CD4-positive, alpha-beta T cell treated with Interleukin-6 at 100 ng/mL for 8 hours (primary cell): ENCODE data around the gene ETHE1.
A peak's percentile ranks its signal among the peaks of the same experiment; 100 is the strongest.

ENCODE experiments used
- DNase-seq: peaks from one replicate; pipeline ENCODE4 v3.0.0-alpha.2; 2020; ENCODE audit warnings: mixed read lengths, low spot score

The ETHE1 gene

DNA sequence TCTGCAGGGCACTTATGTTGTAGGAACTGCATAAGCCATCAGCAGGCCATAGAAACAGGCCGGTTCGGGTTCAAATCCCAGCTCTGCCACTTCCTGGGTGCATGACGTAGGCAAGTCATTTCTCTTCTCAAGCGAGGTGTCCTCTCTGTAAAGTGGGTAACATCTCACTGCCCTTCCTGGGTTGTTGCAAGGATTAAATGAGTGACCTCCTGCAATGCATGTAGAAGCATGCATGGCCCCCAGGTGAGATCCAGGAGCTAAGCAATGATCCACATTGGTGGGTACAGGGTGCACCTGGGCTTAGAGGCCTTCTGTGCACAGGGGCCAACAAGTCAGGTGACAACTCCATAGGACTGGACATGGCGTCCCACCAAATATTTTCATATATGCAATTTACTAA is 36.2 kb downstream of the ETHE1 start:
- no peak for DNase-seq

- DNase-seq: no peak
Observed at GRCh38 chr19:43489979-43490599, 36.9 kb downstream of the ETHE1 start.

DNA sequence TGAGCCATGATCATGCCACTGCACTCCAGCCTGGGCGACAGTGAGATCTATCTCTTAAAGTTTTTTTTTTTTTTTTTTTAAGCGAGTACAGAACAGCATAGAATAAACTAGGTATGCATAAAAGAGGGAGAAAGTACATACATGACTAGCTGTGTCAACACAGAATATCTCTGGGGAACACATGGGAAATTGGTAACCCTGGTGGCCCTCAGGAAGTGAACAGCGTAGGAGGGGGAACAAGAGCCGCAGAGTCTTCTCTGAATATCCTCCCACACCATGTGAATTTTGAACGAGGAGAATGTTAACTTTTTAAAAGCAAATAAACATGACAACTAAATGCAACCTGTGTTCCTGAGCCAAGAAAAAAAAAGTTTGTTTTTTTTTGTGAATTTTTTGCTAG is 37.7 kb downstream of the ETHE1 start:
- DNase-seq: no peak

- no peak for DNase-seq
Observed at GRCh38 chr19:43488179-43488578, 38.8 kb downstream of the ETHE1 start.

GRCh38 chr19:43486412-43486811 is 40.6 kb downstream of the ETHE1 start:
- no peak for DNase-seq

GRCh38 chr19:43485951-43486350 is 41.0 kb downstream of the ETHE1 start:
- DNase-seq: no peak

DNA sequence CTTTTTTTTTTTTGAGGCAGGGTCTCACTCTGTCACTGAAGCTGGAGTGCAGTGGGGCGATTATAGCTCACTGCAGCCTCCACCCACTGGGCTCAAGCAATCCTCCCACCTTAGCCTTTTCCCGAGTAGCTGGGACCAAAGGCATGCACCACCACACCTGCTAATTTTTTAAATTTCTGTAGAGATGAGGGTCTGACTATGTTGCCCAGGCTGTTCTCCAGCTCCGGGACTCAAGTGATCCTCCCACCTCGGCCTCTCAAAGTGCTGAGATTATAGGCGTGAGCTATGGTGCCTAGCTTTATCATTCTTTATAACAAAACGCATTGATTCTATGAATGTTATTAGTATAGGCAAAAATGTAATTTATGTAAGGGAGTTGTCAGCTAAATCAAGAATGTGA is 43.7 kb downstream of the ETHE1 start:
- no peak for DNase-seq

GRCh38 chr19:43482193-43482592 is 44.8 kb downstream of the ETHE1 start:
- DNase-seq: no peak

GRCh38 chr19:43481701-43482100 is 45.3 kb downstream of the ETHE1 start:
- DNase-seq: no peak

- no peak for DNase-seq
Observed at GRCh38 chr19:43480574-43480973, 46.4 kb downstream of the ETHE1 start.

- DNase-seq: no peak
Observed at GRCh38 chr19:43479961-43480561, 46.9 kb downstream of the ETHE1 start.

DNA sequence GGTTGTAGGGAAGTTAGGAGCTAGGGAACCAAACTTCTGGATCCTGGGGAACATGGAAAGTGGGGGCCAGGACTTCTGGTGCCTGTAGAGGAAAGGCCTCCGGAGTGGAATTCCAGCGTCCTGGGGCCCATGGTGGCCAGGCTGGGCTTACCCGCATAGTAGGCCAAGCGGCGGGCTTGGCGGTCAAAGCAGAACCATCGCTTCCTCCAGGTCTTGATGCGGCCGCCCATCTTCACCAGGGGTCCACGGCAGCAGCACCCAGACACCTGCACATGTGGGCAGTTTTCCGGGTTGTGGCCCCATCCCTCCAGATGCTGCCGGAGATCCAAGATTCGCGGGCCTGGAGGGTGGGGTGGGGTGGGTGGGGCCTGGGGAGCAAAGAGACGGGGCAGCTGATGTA is 47.8 kb downstream of the ETHE1 start:
- no peak for DNase-seq

DNA sequence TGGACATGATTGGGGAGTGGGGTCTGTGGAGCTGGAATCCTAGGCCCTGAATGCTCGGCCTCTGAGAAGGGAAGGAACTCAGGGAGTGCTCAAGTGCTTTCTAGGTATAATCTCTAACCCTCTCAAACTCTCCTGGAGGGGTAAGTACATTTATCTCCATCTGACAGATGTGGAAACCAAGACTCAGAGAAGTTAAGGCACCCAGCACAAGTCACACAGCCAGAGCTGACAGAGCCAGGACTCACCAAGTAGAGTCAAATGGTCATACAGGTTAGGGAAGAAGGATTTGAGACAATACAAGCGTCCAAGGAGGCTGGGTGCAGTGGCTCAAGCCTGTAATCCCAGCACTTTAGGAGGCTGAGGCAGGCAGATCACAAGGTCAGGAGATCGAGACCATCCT is 48.7 kb downstream of the ETHE1 start:
- DNase-seq: no peak

- no peak for DNase-seq
Observed at GRCh38 chr19:43476606-43477005, 50.4 kb downstream of the ETHE1 start.

GRCh38 chr19:43474986-43475705 is 51.9 kb downstream of the ETHE1 start:
- peak; percentile 91 for DNase-seq

- no peak for DNase-seq
Observed at GRCh38 chr19:43474487-43474886, 52.5 kb downstream of the ETHE1 start.

DNA sequence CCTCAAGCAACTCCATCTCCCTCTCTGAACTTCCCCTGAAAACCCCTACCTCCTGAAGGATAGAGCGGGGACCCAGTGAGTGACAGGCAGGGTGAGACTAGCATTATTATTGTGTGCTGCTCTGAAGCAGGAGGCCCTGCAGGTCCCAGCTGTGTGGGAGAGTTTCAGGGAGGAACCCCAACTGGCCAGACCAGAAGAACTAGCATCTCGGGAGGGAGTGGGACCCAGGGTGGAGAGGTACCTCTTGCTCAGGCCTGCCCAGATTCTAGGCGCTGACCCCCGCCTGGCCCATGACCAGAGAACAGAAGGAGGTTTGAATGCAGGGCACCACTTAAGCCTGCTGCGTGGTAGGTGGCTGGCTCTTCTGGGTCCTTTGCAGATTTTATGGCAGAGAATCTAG is 55.9 kb downstream of the ETHE1 start:
- no peak for DNase-seq

DNA sequence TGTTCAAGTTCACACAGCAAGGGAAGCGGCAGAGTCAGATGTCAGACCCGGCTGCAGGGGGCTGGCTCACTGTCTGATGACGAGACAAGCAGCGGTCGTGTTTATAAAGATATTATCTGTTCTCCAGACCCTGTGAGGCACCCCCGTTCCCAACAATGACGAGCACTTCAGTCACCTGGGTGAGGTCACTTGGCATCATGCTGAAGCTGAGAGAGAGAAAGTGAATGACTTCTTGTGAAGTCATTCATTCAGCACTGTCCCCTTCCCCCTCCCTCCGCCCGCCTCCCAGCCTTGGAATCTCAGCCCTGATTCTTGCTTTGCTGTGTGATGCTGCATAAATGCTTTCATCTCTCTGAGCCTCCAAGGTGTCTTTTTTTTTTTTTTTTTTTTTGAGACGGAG is 56.7 kb downstream of the ETHE1 start:
- DNase-seq: peak; percentile 34

GRCh38 chr19:43469160-43469480 is 57.9 kb downstream of the ETHE1 start:
- peak; percentile 65 for DNase-seq

DNA sequence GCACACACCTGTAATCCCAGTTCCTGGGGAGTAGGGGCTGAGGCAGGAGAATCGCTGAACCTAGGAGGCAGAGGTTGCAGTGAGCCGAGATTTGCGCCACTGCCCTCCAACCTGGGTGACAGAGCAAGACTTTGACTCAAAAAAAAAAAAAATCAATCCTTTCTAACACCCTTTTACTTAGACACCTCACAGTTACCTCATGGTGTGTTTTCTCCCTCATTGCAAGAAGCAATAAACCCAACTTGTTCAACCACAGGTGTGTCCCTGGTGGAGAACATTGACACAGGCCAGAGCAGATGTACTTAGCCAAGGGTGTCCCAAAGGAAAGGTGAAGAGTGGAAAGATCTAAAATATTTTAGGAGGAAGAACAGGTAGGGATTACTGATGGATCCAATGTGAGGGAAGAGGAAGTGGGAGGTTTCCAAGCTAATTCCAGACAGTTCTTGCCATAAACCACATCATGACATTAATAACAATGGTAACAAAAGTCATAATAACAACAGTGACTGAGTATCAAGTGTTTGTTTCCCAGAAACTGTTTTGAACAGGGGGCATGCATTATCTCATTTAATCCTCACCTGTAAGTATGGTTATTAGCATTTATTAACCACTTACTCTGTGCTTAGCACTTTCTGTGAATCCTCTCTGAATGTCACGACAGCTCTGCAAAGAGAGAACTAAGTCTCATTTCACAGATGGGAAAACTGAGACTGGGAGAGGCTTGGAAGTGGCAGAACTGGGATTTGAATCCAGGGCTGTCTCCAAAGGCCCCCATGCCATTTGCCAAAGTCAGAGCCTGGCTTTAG is 58.4 kb downstream of the ETHE1 start:
- no peak for DNase-seq

- no peak for DNase-seq
Observed at GRCh38 chr19:43467730-43468129, 59.3 kb downstream of the ETHE1 start.

DNA sequence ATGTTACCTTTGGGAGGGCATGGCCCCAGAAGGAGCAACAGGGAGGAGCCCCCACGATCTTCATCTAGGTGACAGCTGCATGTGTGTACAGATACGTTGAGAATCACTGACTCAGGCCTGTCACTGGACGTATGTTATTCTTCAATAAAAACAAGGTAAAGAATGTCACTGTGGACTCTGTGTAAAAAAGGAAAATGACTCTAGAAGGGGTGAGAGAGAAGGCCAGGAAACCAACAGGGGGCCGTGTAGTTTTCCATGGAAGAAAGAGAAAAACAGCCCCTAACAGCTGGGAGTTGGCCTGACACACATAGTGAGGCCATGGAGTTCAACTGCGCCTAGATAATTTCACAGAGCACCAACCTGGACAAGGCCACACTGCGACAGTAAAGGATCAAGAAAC is 59.7 kb downstream of the ETHE1 start:
- no peak for DNase-seq

GRCh38 chr19:43466793-43467192 is 60.2 kb downstream of the ETHE1 start:
- DNase-seq: no peak
